GM18498 (cell line): ENCODE measurements around the gene MKRN2.
"Not testable (repeated sequence)": the region's sequence is repeated elsewhere in the genome, so short reads cannot be mapped to it uniquely, and the experiment has no call there.

Source experiments
- ATAC-seq: cut with Tn5 transposase; IDR thresholded peaks from one replicate; pipeline ENCODE4 v1.9.1; 2021; ENCODE audit warnings: mild to moderate bottlenecking, moderate library complexity; ENCODE audit not compliant: unreplicated experiment

MKRN2 gene, protein sequence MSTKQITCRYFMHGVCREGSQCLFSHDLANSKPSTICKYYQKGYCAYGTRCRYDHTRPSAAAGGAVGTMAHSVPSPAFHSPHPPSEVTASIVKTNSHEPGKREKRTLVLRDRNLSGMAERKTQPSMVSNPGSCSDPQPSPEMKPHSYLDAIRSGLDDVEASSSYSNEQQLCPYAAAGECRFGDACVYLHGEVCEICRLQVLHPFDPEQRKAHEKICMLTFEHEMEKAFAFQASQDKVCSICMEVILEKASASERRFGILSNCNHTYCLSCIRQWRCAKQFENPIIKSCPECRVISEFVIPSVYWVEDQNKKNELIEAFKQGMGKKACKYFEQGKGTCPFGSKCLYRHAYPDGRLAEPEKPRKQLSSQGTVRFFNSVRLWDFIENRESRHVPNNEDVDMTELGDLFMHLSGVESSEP

DNA sequence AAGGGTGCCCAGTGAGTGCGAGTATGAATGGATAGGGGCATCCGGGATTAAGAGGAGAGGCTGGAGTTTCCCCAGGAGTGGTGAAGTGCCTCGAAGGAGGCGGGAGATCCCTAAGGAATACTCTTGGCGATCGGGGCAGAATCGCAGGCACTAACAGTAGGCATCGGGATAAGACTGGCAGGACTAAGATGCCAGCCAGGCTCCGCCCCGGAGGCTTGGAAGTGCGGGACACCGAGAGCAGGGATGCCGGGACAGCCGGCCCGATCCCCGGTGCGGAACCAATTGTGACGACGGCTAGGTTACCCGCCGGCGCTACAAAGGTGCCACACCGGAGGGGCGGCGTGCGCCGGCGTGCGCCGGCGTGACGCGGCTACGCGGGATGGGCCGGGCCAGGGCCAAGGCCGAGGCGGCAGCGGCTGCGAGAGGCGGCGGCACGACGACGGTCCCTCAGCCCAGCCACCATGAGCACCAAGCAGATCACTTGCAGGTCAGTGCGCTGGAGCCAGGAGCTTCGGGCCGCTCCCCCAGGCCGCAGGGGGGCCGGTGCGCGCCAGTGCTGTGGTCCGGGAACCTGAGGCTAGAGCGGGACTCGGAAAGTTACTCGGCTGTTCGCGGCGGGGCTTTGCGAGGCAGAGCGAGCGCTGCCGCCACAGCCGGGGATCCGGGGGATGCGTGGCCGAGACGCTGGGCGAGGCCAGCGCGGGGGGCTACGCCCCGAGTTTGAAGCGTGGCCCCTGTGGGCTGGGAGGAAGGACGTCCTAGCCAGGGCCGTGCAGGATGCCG lies at the start of gene MKRN2:
TSS of gene MKRN2 (plus strand) at position 398 of the 783 bp plus-strand sequence. CDS start at position 462, 64 bp downstream.
- ATAC-seq = peak; percentile 88

GRCh38 chr3:12507591-12508281 lies 49.2 kb upstream of the MKRN2 start:
- ATAC-seq = no peak

- no peak for ATAC-seq
Measured at GRCh38 chr3:12508291-12508700, 48.6 kb upstream of the MKRN2 start.

GRCh38 chr3:12509466-12509865 lies 47.4 kb upstream of the MKRN2 start:
- ATAC-seq = no peak

DNA sequence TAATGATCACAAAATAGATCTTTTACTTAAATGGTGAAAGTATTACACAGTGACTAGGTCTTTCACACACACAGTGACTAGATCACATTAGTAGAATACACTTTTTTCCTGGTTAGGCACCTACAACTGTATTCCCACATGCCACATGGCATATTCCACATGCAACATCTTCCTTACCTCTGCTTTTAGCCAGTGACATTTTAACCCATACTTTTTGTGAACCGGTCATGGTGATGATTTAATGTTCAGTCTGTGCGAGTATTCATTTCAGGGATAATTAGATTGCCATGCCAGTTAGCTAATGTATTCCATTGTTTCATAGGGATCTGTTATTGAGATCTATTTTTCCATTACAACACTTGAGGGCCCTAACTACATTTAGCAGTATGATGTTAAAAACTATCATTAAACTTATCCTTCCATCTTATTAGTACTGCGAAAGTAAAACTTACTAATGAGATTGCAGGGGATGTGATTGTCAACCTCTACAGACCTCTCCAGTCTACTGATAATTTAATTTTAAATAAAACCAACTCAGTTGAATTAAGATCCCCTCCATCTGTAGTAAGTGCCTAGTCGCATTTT lies 44.3 kb upstream of the MKRN2 start:
- no peak for ATAC-seq

GRCh38 chr3:12513694-12514446 lies 43.0 kb upstream of the MKRN2 start:
- ATAC-seq = no peak

GRCh38 chr3:12515631-12516030 lies 41.3 kb upstream of the MKRN2 start:
- ATAC-seq = no peak

GRCh38 chr3:12516873-12517272 lies 40.0 kb upstream of the MKRN2 start:
- ATAC-seq = no peak

- no peak for ATAC-seq
Measured at GRCh38 chr3:12518261-12519028, 38.4 kb upstream of the MKRN2 start.

DNA sequence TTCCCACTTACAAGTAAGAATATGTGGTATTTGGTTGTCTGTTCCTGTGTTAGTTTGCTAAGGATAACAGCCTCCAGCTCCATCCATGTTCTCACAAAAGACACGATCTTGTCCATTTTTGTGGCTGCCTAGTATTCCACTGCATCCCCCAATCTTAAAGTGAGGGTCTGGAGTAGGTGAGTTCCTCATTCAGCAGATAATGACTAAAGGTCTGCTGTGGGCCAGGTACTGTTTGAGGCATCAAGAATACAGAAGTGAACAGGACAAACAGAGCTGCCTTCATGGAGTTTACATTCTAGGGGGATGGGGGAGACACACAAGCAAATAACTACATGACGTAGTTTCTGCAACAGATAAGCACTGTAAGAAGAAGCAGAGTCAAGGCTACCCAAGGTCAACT lies 35.9 kb upstream of the MKRN2 start:
- no peak for ATAC-seq

GRCh38 chr3:12522721-12523120 lies 34.2 kb upstream of the MKRN2 start:
- no peak for ATAC-seq

GRCh38 chr3:12527757-12528143 lies 29.1 kb upstream of the MKRN2 start:
- ATAC-seq = no peak

GRCh38 chr3:12532182-12532581 lies 24.7 kb upstream of the MKRN2 start:
- no peak for ATAC-seq

DNA sequence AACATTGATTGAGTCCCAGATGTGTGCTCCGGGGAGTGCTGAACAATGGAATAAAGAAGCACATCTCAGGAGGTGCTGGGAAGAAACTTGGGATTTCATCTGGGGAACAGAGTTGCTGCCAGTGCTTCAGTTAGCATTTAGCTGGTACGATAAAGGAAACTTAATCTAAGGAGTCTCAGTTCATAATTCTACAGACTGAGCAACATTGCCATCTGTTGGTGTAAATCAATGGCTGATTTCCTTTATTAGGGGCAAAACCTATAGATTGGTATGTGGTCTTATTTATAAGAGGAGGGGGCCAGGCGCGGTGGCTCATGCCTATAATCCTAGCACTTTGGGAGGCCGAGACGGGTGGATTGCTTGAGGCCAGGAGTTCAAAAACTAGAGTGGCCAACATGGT lies 20.5 kb upstream of the MKRN2 start:
- no peak for ATAC-seq

- ATAC-seq = no peak
Measured at GRCh38 chr3:12541625-12542024, 15.3 kb upstream of the MKRN2 start.

- not testable (repeated sequence) for ATAC-seq
Measured at GRCh38 chr3:12543497-12543896, 13.4 kb upstream of the MKRN2 start.

GRCh38 chr3:12544652-12545472 lies 12.0 kb upstream of the MKRN2 start:
- ATAC-seq = no peak

DNA sequence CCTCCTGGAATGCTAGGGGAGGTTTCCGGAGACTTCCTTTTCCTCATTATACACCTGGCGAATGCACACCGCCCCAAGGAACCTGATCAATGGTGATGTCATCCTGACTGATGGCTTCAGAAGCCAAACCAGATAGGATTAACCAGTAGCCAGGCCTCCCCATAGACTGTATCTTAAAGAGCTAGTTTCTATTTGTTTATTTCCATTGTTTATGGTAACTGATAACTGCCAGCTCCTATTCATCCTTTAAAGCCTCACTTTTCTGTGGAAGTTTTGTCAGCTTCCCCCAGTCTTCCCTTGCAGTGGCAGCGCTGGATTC lies 11.5 kb upstream of the MKRN2 start, which contains the start of gene MKRN2OS:
TSS of gene MKRN2OS (minus strand) at position 27 of the 319 bp plus-strand sequence. CDS start 35 bp downstream, outside the sequence.
- ATAC-seq = no peak
